Measurements from ENCODE around the gene KLHL5.

DNA sequence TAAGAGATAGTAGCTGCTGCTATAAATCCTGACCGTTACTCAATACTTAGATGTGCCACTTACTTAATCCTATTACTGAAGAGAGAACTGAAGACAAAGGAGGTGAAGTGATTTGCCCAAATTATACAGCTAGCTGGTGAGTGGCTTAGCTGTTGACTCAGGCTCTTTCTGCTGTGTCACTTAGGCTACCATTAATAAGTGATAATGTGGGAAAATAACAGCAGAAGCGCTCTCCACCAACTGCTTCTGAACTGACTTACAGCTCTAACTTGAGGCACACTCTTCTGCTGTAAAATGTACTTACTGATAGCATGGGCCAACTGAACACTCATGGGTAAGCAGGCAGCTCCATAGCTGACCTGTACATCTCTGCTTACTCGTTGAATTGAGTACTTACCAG is 7.5 kb upstream of the KLHL5 start:
- TF ChIP-seq, protein P1, sequence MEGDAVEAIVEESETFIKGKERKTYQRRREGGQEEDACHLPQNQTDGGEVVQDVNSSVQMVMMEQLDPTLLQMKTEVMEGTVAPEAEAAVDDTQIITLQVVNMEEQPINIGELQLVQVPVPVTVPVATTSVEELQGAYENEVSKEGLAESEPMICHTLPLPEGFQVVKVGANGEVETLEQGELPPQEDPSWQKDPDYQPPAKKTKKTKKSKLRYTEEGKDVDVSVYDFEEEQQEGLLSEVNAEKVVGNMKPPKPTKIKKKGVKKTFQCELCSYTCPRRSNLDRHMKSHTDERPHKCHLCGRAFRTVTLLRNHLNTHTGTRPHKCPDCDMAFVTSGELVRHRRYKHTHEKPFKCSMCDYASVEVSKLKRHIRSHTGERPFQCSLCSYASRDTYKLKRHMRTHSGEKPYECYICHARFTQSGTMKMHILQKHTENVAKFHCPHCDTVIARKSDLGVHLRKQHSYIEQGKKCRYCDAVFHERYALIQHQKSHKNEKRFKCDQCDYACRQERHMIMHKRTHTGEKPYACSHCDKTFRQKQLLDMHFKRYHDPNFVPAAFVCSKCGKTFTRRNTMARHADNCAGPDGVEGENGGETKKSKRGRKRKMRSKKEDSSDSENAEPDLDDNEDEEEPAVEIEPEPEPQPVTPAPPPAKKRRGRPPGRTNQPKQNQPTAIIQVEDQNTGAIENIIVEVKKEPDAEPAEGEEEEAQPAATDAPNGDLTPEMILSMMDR (conservative IDR thresholded peaks at IDR 0.05; ENCODE audit: low read length) = no peak
- no peak for TF ChIP-seq EZH2phosphoT487 (IDR thresholded peaks at IDR 0.05; ENCODE audit: borderline replicate concordance)

Data from Loucy (cell line).